Stimulated activated naive CD4-positive, alpha-beta T cell (primary cell): ENCODE data around the gene ZNF232.
A peak's percentile ranks its signal among the peaks of the same experiment; 100 is the strongest.
"Not testable (repeated sequence)": the region's sequence is repeated elsewhere in the genome, so short reads cannot be mapped to it uniquely, and the experiment has no call there.

Experiments used
- DNase-seq, 6 experiments: peaks; one replicate each; lab custom pipeline; 2025; lab: John Stamatoyannopoulos, UW

The ZNF232 gene

GRCh38 chr17:5129770-5130169 lies 18.1 kb upstream of the ZNF232 start:
- DNase-seq, result not testable (repeated sequence)

- DNase-seq, result no peak
These were observed 17.3 kb upstream of the ZNF232 start for GRCh38 chr17:5128905-5129535.

GRCh38 chr17:5128387-5128786 lies 16.7 kb upstream of the ZNF232 start:
- DNase-seq, result not testable (repeated sequence)

- DNase-seq, result no peak
These were observed 16.2 kb upstream of the ZNF232 start for GRCh38 chr17:5127910-5128309.

- DNase-seq, result no peak
These were observed 15.2 kb upstream of the ZNF232 start for GRCh38 chr17:5126719-5127488.

GRCh38 chr17:5124896-5125295 lies 13.2 kb upstream of the ZNF232 start:
- not testable (repeated sequence) for DNase-seq

- DNase-seq, result not testable (repeated sequence)
These were observed 12.6 kb upstream of the ZNF232 start for GRCh38 chr17:5124125-5124760.

- no peak for DNase-seq
These were observed 11.9 kb upstream of the ZNF232 start for GRCh38 chr17:5123343-5124124.

- peak in 1 of 6 experiments; percentile 5 for DNase-seq
These were observed 11.1 kb upstream of the ZNF232 start for GRCh38 chr17:5122586-5123342.

- not testable (repeated sequence) for DNase-seq
These were observed 10.4 kb upstream of the ZNF232 start for GRCh38 chr17:5122056-5122455.

- no peak for DNase-seq
These were observed 9.6 kb upstream of the ZNF232 start for GRCh38 chr17:5121186-5121841.

- DNase-seq, result not testable (repeated sequence)
These were observed 8.9 kb upstream of the ZNF232 start for GRCh38 chr17:5120436-5121185.

GRCh38 chr17:5120036-5120435 lies 8.4 kb upstream of the ZNF232 start:
- DNase-seq, result no peak

GRCh38 chr17:5118219-5118618 lies 6.5 kb upstream of the ZNF232 start:
- DNase-seq, result no peak

- no peak for DNase-seq
These were observed 4.3 kb upstream of the ZNF232 start, which contains the start of gene USP6 for GRCh38 chr17:5115673-5116651. USP6 (plus strand) TSS chr17:5116032; CDS start chr17:5130368, 14,336 bp downstream.

- no peak for DNase-seq
These were observed 862 bp downstream of the ZNF232 start for GRCh38 chr17:5110816-5111215.

- no peak for DNase-seq
These were observed 10.8 kb downstream of the ZNF232 start for GRCh38 chr17:5100832-5101231.

- no peak for DNase-seq
These were observed 12.4 kb downstream of the ZNF232 start for GRCh38 chr17:5099271-5099670.
